Mucosa of descending colon (tissue), 3 donors: ENCODE data around the gene SMC1B. TPM values are rescaled to one million over a fixed set of nuclear protein-coding genes. Genes with fewer than 3 reads are reported as not detected.

Experiments
- ATAC-seq: fragments of 200-7000 bp; cut with Tn5 transposase; one replicate; pipeline ENCODE4 v1.9.1; 2020; ENCODE audit warnings: mild to moderate bottlenecking, moderate library complexity
- DNase-seq, 3 donors: peaks; one replicate each; pipeline ENCODE4 v3.0.0-alpha.2; 2020
- H3K36me3 ChIP-seq: fragments of 200-600 bp; one replicate; pipeline ENCODE4 v1.8.0; 2021; ENCODE audit warnings: low read depth, mild to moderate bottlenecking
- H3K4me1 ChIP-seq: fragments of 200-600 bp; one replicate; pipeline ENCODE4 v1.8.0; 2021; ENCODE audit warnings: low read depth, mild to moderate bottlenecking
- H3K4me3 ChIP-seq: fragments of 200-600 bp; one replicate; pipeline ENCODE4 v1.8.0; 2021; ENCODE audit warnings: mild to moderate bottlenecking
- H3K9me3 ChIP-seq: fragments of 200-600 bp; one replicate; pipeline ENCODE4 v1.8.0; 2021; ENCODE audit warnings: mild to moderate bottlenecking
- CTCF ChIP-seq: fragments of 200-600 bp; IDR thresholded peaks from one replicate; pipeline ENCODE4 v1.8.0; 2022; ENCODE audit warnings: antibody characterized with exemption, mild to moderate bottlenecking
- intact Hi-C, 2 donors: fragments of 100-400 bp; cut with DNase I in 1 of 2; cut with micrococcal nuclease in 1 of 2; formaldehyde crosslinking; loops; one replicate each; pipeline versions ENCODE4 v1.11.0 to v1.11.1; 2022; cut with DNase I, micrococcal nuclease
- total RNA-seq, 3 donors: library from RNA; stranded (reverse); fragmentation: NEBNext Ultra II Directional in 2 of 3; extraction: Animal tissue kit (Norgen Biotek cat#: 25700) in 2 of 3; gene quantifications; one replicate each; pipeline versions ENCODE4 v1.2.1 to v1.2.4, GENCODE V29; 2021 to 2023
- donor health status: DM: no; HTN: no; CAD: no; lungs with moderate emphysema.
- donor health status: DM: no; HTN: no; CAD: no.
- donor health status: DM: no; HTN: yes; CAD: no.

The SMC1B gene
- total RNA-seq, 3 donors from 2014 or later = not detected

DNA sequence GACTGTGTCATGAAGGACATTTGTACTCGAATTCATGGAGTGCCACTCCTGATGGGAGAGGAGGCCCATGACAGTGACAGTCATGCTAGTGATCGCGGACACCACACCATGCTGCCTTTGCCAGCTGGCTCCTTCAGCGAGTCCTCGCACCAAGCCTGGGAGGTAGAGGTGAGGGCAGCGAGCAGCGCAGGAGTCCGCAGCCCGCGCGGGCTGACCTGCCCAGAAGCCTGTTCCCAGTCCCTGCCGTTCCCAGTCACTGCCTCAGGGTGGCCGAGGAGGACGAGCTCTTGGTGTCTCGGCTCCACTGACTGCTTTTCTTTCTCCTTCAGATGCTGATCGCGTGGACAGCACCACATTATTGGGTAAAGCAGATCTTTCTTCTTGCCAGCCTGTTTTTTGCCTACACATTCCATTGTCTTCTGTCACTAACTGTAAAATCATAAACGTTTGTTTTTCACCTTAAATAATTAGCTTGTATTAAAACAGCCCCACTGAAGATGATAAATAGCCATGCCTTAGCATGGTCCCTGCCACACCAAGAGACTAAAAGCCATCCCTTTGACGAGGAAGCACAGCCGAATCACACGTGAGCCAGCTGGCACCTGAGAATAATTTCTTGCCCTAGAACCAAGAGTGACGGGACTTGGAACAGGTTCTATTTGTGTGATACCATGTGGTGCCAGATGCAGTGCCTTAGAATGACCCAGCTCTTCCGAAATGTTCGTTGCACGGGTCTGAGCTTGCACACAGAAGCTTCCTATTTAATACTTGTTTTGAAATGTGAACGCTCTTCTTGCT is 78.2 kb downstream of the SMC1B start:
- intact Hi-C loops = loop anchor here in 1 of 2 donors (10.0 kb wide), 1 partner anchor 100 kb away; no protein-coding TSS in a partner anchor
- Histone ChIP-seq H3K9me3 (no peaks in the 10 kb centered on the region), H3K4me1 (no peaks in the 10 kb centered on the region), H3K4me3 (no peak overlapping the region), H3K36me3 (no peaks in the 10 kb centered on the region)
- ATAC-seq (no peak), DNase-seq (no peak)
- TF ChIP-seq CTCF = no peak

DNA sequence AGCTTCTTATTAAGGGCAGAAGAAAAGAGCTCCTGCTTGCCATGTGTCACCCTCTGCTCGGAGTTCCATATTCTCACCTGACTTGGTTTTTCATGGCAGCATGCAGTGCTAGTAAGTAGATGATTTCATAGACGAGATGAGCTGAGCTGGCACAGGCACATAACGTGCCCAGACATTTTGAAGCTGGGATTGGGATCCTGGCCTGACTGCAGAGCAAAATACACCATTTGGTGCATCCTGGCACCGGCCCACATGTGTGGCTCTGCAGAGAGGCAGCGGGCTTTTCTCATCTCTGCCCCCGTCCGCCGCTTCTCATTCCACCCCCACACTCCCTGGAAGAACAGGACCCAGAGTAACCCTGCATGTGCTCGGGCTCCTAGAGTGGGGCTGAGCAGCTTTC is 78.9 kb downstream of the SMC1B start:
- H3K36me3 ChIP-seq = no peaks in the 10 kb centered on the region

GRCh38 chr22:45334068-45334467 is 79.3 kb downstream of the SMC1B start:
- intact Hi-C loops = loop anchor here in 1 of 2 donors (10.0 kb wide), 1 partner anchor 101 kb away; no protein-coding TSS in a partner anchor
- DNase-seq = no peak
- Histone ChIP-seq H3K4me1 (no peaks in the 10 kb centered on the region), H3K9me3 (no peaks in the 10 kb centered on the region), H3K4me3 (no peak overlapping the region), H3K36me3 (no peaks in the 10 kb centered on the region)
- ATAC-seq = no peak
- no peak for TF ChIP-seq CTCF

More for the DNA sequence above, 78.9 kb downstream of the SMC1B start:
- DNase-seq (no peak), ATAC-seq (no peak)
- Histone ChIP-seq H3K9me3 (no peaks in the 10 kb centered on the region), H3K4me3 (no peak overlapping the region), H3K4me1 (no peaks in the 10 kb centered on the region)
- intact Hi-C loops = loop anchor here in 1 of 2 donors (10.0 kb wide), 1 partner anchor 100 kb away; no protein-coding TSS in a partner anchor
- TF ChIP-seq CTCF = no peak

DNA sequence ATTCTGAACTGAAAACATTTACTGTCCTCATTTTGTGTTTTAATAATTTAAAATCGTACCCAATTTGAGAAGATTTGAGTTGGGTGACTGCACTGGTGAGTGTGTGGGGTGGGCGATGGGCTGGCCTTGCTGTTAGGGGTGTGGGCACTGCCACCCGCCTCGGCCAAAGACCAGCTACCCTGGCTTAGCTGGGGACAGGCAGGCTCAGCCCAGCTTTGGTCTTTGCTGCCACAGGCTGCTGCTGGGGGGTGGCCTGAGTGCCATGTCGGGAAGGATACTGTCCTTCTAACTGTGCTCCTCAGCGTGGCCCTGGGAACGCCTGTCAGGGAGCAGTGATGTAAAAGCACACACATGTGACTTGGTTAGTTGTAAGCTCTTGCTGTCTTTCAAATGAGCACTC is 81.4 kb downstream of the SMC1B start:
- TF ChIP-seq CTCF = no peak
- DNase-seq = no peak

DNA sequence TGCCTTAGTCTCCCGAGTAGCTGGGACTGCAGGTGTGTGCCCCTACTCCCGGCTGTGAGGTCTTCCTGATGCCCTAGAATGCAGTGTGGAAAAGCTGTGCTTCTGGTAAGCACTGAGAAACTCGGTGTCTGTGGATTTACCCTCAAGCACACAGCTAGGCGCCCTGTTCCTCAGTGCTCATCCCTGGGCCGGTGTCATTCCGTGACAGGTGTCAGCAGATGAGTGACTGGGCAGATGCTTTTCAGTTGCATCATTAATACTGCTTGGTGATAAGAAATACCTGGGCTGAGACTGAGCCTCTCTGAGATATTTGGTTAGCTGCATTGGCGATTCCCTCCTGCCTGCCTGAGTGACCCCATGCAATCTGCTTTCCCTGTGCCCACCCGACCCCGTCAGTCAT is 81.9 kb downstream of the SMC1B start:
- DNase-seq (no peak), ATAC-seq (no peak)
- no peak overlapping the region for H3K4me3 ChIP-seq
- TF ChIP-seq CTCF = no peak
- intact Hi-C loops = loop anchor here in 1 of 2 donors (10.0 kb wide), 1 partner anchor 103 kb away; no protein-coding TSS in a partner anchor
- no peaks in the 10 kb centered on the region for H3K4me1 ChIP-seq
- no peaks in the 10 kb centered on the region for H3K36me3 ChIP-seq
- H3K9me3 ChIP-seq = no peaks in the 10 kb centered on the region

More for the DNA sequence above, 81.4 kb downstream of the SMC1B start:
- Histone ChIP-seq H3K36me3 (no peaks in the 10 kb centered on the region), H3K4me1 (no peaks in the 10 kb centered on the region), H3K4me3 (no peak overlapping the region), H3K9me3 (no peaks in the 10 kb centered on the region)
- ATAC-seq = no peak
- intact Hi-C loops = loop anchor here in 1 of 2 donors (10.0 kb wide), 1 partner anchor 103 kb away; no protein-coding TSS in a partner anchor
